Stomach (tissue), 9 donors: Measurements from ENCODE around the gene PRSS8. TPM values are rescaled to one million over a fixed set of nuclear protein-coding genes. Genes with fewer than 3 reads are reported as not detected.
"Not testable (repeated sequence)": the region's sequence is repeated elsewhere in the genome, so short reads cannot be mapped to it uniquely, and the experiment has no call there.

Experiments used
- DNase-seq, 2 donors: peaks; one replicate each; pipeline versions ENCODE4 v3.0.0 to v3.0.0-alpha.2; 2013 to 2019
- H3K27ac ChIP-seq, 5 donors: fragments of 200-600 bp in 4 of 5; sonication (generic) in 4 of 5; one replicate each; pipeline ENCODE4 v1.5.1; 2013 to 2019; ENCODE audit warnings: mild to moderate bottlenecking in 1 of 5, moderate library complexity in 1 of 5
- H3K27me3 ChIP-seq, 3 donors: fragments of 200-600 bp; sonication (generic); one replicate each; pipeline ENCODE4 v1.5.1; 2017 to 2019; ENCODE audit warnings: mixed run types in 1 of 3
- H3K36me3 ChIP-seq, 4 donors: fragments of 200-600 bp; sonication (generic); 1 replicate in 3 of 4; 2 replicates in 1 of 4; pipeline ENCODE4 v1.5.1; 2016 to 2019
- H3K4me1 ChIP-seq, 4 donors: fragments of 200-600 bp; sonication (generic); one replicate each; pipeline ENCODE4 v1.5.1; 2016 to 2019
- H3K4me3 ChIP-seq, 4 donors: fragments of 200-600 bp; sonication (generic) in 3 of 4; one replicate each; pipeline ENCODE4 v1.5.1; 2016 to 2019; ENCODE audit warnings: mild to moderate bottlenecking in 1 of 4
- H3K9me3 ChIP-seq, 4 donors: fragments of 200-600 bp; sonication (generic); one replicate each; pipeline ENCODE4 v1.5.1; 2016 to 2019
- EP300 ChIP-seq: sonication (generic); formaldehyde crosslinking; IDR thresholded peaks from one replicate; pipeline ENCODE4 v1.6.1; 2017; ENCODE audit warnings: antibody characterized with exemption
- POLR2A ChIP-seq, 4 donors: fragments of 450-650 bp; IDR thresholded peaks; one replicate each; pipeline ENCODE4 v1.6.1; 2016; ENCODE audit warnings: antibody characterized with exemption in 4 of 4, control low read depth in 2 of 4, mild to moderate bottlenecking in 1 of 4, moderate library complexity in 1 of 4
- POLR2AphosphoS5 ChIP-seq, 3 donors: sonication (generic); formaldehyde crosslinking; IDR thresholded peaks; one replicate each; pipeline ENCODE4 v1.6.1; 2016; ENCODE audit warnings: antibody characterized with exemption in 3 of 3
- WGBS, 5 donors: extraction: QIAGEN DNeasy Blood & Tissue Kit in 3 of 5; methylation state at CpG; one replicate each; pipeline versions ENCODE4 v1.1.5 to v1.1.7; 2013 to 2018; 5-methylcytosine and 5-hydroxymethylcytosine counted together
- intact Hi-C: fragments of 100-400 bp; cut with DNase I; formaldehyde crosslinking; loops from one replicate; pipeline ENCODE4 v1.15.1; 2023; ENCODE audit warnings: low total_unique reads
- polyA plus RNA-seq, 3 donors: library from polyadenylated mRNA; stranded (reverse); fragments of 200-250 nt; gene quantifications; one replicate each; pipeline ENCODE4 v1.2.3, GENCODE V29; 2013
- total RNA-seq, 5 donors: library from RNA; depleted of rRNA; stranded (reverse); fragments of >200 nt; gene quantifications; one replicate each; pipeline versions ENCODE4 v1.1.0 to v1.2.3, GENCODE V29; 2014 to 2016
- TF ChIP-seq, protein P1 (sequence below), 7 experiments: fragments of 450-650 bp in 4 of 7; fragments of 200-600 bp in 3 of 7; sonication (generic) in 3 of 7; IDR thresholded peaks; one replicate each; pipeline ENCODE4 v1.5.1; 2016 to 2019; ENCODE audit warnings: antibody characterized with exemption in 7 of 7, control low read depth in 2 of 7, mild to moderate bottlenecking in 1 of 7
- donor health status: healthy with polysubstance abuse.
- donor health status: Bipolar disorder and iron deficiency.
- donor health status: healthy.

The PRSS8 gene
- total and polyA plus RNA-seq, 8 donors, result 5.8 to 176 (median 93.0) TPM

DNA sequence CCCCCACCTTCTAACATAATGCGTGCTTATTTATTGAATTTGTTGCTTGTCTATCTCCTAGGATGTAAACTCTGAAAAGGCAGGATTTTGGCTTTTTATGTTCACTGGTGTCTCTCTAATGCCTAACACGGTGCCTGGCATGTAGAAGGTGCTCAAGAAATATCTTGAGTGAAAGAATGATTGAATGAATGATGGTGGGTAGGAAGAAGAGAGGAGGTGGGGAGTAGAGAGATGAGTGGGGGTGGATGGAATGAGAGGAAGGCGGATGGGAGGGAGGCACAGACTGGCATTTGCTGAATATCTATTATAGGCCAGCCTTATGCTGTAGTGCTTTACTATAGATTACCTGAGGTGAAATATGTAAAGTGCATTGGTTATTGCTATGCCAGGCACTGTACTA, 12.0 kb upstream of the PRSS8 start:
- Histone ChIP-seq H3K27me3 (peaks cover 0 to 44% (median 7%) of the 10 kb centered on the region in 3 donors), H3K4me3 (no peak overlapping the region), H3K27ac (no peak overlapping the region), H3K9me3 (no peaks in the 10 kb centered on the region), H3K36me3 (no peaks in the 10 kb centered on the region), H3K4me1 (peaks cover 5 to 24% (median 18%) of the 10 kb centered on the region in 4 donors)
- TF ChIP-seq POLR2AphosphoS5 (IDR thresholded peaks at IDR 0.05) (no peak), EP300 (no peak), POLR2A (IDR thresholded peaks at IDR 0.05) (no peak)
- TF ChIP-seq, protein P1, sequence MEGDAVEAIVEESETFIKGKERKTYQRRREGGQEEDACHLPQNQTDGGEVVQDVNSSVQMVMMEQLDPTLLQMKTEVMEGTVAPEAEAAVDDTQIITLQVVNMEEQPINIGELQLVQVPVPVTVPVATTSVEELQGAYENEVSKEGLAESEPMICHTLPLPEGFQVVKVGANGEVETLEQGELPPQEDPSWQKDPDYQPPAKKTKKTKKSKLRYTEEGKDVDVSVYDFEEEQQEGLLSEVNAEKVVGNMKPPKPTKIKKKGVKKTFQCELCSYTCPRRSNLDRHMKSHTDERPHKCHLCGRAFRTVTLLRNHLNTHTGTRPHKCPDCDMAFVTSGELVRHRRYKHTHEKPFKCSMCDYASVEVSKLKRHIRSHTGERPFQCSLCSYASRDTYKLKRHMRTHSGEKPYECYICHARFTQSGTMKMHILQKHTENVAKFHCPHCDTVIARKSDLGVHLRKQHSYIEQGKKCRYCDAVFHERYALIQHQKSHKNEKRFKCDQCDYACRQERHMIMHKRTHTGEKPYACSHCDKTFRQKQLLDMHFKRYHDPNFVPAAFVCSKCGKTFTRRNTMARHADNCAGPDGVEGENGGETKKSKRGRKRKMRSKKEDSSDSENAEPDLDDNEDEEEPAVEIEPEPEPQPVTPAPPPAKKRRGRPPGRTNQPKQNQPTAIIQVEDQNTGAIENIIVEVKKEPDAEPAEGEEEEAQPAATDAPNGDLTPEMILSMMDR (IDR thresholded peaks at IDR 0.05), result no peak
- intact Hi-C loops, result no loop called here
- DNase-seq, result no peak
- WGBS, 5 donors, result 90 to 95% (median 92%) methylated on average over 3 of the region's 3 CpGs

DNA sequence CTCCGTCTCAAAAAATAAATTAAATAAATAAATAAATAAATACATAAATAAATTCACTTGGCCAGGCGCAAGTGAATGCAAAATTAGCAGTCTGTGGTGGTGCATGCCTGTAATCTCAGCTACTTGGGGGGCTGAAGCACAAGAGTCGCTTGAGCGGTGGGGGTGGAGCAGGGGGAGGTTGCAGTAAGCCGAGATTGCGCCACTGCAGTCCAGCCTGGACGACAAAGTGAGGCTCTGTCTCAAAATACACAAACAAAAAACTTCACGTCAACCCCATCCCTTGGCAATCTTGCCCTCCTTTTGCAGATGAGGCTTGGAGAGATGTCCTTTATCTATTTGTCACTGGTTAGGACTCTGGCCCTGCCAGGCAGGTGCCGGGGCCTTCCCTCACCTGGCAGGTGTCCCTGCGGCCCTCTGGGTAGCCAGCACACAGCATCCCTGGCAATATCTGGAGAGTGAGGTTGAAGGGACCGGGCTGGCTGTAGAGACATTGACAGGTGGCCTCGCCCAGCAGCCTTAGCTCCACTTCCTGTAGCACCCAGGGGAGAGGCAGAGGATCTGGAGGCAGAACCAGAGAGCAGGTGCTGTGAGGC, 10.0 kb upstream of the PRSS8 start:
- intact Hi-C loops, result no loop called here
- Histone ChIP-seq H3K9me3 (no peaks in the 10 kb centered on the region), H3K36me3 (no peaks in the 10 kb centered on the region), H3K4me3 (no peak overlapping the region), H3K27me3 (peaks cover 0 to 41% (median 7%) of the 10 kb centered on the region in 3 donors), H3K27ac (no peak overlapping the region), H3K4me1 (peaks cover 17 to 40% (median 33%) of the 10 kb centered on the region in 4 donors)
- WGBS, 5 donors, result 67 to 85% (median 78%) methylated on average over 12 of the region's 12 CpGs
- TF ChIP-seq EP300 (no peak), POLR2A (IDR thresholded peaks at IDR 0.05) (no peak), POLR2AphosphoS5 (IDR thresholded peaks at IDR 0.05) (no peak)
- TF ChIP-seq, protein P1 (IDR thresholded peaks at IDR 0.05), result no peak
- no peak for DNase-seq

DNA sequence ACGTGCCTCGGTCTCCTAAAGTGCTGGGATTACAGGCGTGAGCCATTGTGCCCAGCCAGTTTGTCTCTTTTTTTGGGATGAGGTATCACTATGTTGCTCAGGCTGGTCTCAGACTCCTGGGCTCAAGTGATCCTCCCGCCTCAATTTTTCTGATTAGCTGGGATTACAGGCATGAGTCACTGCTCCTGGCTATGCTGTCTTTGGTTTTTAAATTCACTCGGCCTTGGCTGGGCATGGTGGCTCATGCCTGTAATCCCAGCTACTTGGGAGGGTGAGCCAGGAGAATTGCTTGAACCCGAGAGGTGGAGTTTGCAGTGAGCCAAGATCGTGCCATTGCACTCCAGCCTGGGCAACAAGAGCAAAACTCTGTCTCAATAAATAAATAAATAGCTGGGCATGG, 8.9 kb upstream of the PRSS8 start:
- Histone ChIP-seq H3K27me3 (peaks cover 0 to 30% (median 7%) of the 10 kb centered on the region in 3 donors), H3K4me1 (peaks cover 18 to 42% (median 36%) of the 10 kb centered on the region in 4 donors)
- H3K27ac ChIP-seq, intact Hi-C loops, H3K4me3 ChIP-seq, H3K9me3 ChIP-seq, DNase-seq, H3K36me3 ChIP-seq: not testable (repeated sequence)
- WGBS, 5 donors, result 87 to 91% (median 89%) methylated on average over 7 of the region's 7 CpGs

DNA sequence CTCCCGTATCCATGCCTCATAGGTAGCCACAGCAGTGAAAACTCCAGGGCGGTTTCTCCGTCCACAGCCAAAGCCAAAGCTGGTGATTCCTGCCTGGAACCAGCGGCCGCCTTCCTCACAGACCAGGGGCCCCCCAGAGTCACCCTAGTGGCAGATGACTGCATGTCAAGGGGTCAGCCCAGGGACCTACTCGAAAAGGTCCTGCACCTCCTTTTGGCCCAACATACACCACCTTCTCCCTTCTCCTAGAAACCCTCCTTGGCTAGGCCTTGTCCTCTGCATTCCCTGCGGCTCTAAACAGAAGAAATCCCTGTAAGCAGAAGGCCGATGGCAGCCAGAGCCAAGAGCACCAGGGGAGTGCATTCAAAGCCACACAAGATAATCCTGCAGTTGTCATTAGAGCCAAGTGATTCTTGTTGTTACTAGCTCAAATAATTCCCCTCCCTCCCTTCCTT, 8.2 kb upstream of the PRSS8 start:
- H3K27ac ChIP-seq, result no peak overlapping the region
- H3K27me3 ChIP-seq, result peaks cover 0 to 25% (median 7%) of the 10 kb centered on the region in 3 donors
- no peak overlapping the region for H3K4me3 ChIP-seq
- H3K9me3 ChIP-seq, result no peaks in the 10 kb centered on the region
- TF ChIP-seq, protein P1 (IDR thresholded peaks at IDR 0.05), result no peak
- TF ChIP-seq EP300 (no peak), POLR2A (IDR thresholded peaks at IDR 0.05) (no peak), POLR2AphosphoS5 (IDR thresholded peaks at IDR 0.05) (no peak)
- WGBS, 5 donors, result 82 to 96% (median 89%) methylated on average over 7 to 8 of the region's 8 CpGs
- no peaks in the 10 kb centered on the region for H3K36me3 ChIP-seq
- no peak for DNase-seq
- intact Hi-C loops, result no loop called here
- peaks cover 24 to 49% (median 41%) of the 10 kb centered on the region in 4 donors for H3K4me1 ChIP-seq
